GM12878 (cell line): Measurements from ENCODE around the gene APOBEC3H. TPM values are rescaled to one million over a fixed set of nuclear protein-coding genes. Genes with fewer than 3 reads are reported as not detected.
A peak's percentile ranks its signal among the peaks of the same experiment; 100 is the strongest.

Experiments
- ATF7 ChIP-seq: fragments of 450-650 bp; IDR thresholded peaks from 2 replicates; pipeline ENCODE4 v1.6.1; 2016; ENCODE audit warnings: low read depth, mild to moderate bottlenecking
- CBX3 ChIP-seq: fragments of 200-600 bp; sonication (generic); IDR thresholded peaks from 2 replicates; pipeline ENCODE4 v1.6.1; 2016; ENCODE audit warnings: low read depth, borderline replicate concordance
- DPF2 ChIP-seq: fragments of 450-650 bp; IDR thresholded peaks from 2 replicates; pipeline ENCODE4 v1.6.1; 2017; ENCODE audit warnings: mild to moderate bottlenecking
- EED ChIP-seq: sonication (generic); IDR thresholded peaks from 2 replicates; pipeline ENCODE4 v1.6.1; 2016; ENCODE audit warnings: antibody characterized with exemption, low read depth
- EZH2 ChIP-seq: IDR thresholded peaks from 2 replicates; pipeline ENCODE4 v1.6.1; 2012; ENCODE audit warnings: low read depth, mild to moderate bottlenecking, control low read depth, inconsistent platforms, low read length, borderline replicate concordance; ENCODE audit not compliant: control insufficient read depth
- IKZF1 ChIP-seq: fragments of 450-650 bp; conservative IDR thresholded peaks from 2 replicates; pipeline ENCODE4 v1.6.1; 2017; ENCODE audit warnings: antibody characterized with exemption, mild to moderate bottlenecking
- IRF4 ChIP-seq: IDR thresholded peaks from 2 replicates; pipeline ENCODE4 v1.6.1; 2011; ENCODE audit warnings: low read depth, low read length
- JUNB ChIP-seq: IDR thresholded peaks from 2 replicates; pipeline ENCODE4 v1.6.1; 2016; ENCODE audit warnings: antibody characterized with exemption, mild to moderate bottlenecking
- KDM1A ChIP-seq: fragments of 200-600 bp; sonication (generic); IDR thresholded peaks from 2 replicates; pipeline ENCODE4 v1.6.1; 2016; ENCODE audit warnings: borderline replicate concordance
- MTA3 ChIP-seq: IDR thresholded peaks from 2 replicates; pipeline ENCODE4 v1.6.1; 2012; ENCODE audit warnings: low read length, inconsistent platforms, borderline replicate concordance
- NBN ChIP-seq: fragments of 450-650 bp; IDR thresholded peaks from 2 replicates; pipeline ENCODE4 v1.6.1; 2016
- POLR2A ChIP-seq: IDR thresholded peaks from 2 replicates; pipeline ENCODE4 v1.6.1; 2011; ENCODE audit warnings: low read depth, mild to moderate bottlenecking, low read length
- RELA ChIP-seq: fragments of 450-650 bp; IDR thresholded peaks from 2 replicates; pipeline ENCODE4 v1.8.0; 2014; ENCODE audit warnings: borderline replicate concordance; ENCODE audit not compliant: partially characterized antibody
- SMAD1 ChIP-seq: fragments of 450-650 bp; IDR thresholded peaks from 2 replicates; pipeline ENCODE4 v1.6.1; 2018; ENCODE audit warnings: mild to moderate bottlenecking, low read depth; ENCODE audit not compliant: partially characterized antibody
- SREBF2 ChIP-seq: IDR thresholded peaks from 2 replicates; pipeline ENCODE4 v1.6.1; 2012; ENCODE audit warnings: mild to moderate bottlenecking, low read length
- STAT3 ChIP-seq: IDR thresholded peaks from 2 replicates; pipeline ENCODE4 v1.6.1; 2011; ENCODE audit warnings: low read depth, low read length, improper control_type of control experiment
- polyA plus RNA-seq, 11 experiments: library from polyadenylated mRNA; depleted of rRNA in 4 of 11; unstranded in 6 of 11; stranded (reverse) in 5 of 11; fragments of >200 nt; fragmentation: Nextera tagmentation in 4 of 11; fragmentation: Illumina TruSeq in 1 of 11; extraction: Ambion mirVana in 4 of 11; extraction: Trizol in 1 of 11; gene quantifications; 1 replicate in 1 of 11; 2 replicates in 10 of 11; pipeline versions ENCODE4 v1.2.1 to v1.2.3, GENCODE V29; 2011 to 2016; ENCODE audit warnings: inconsistent platforms in 2 of 11, missing spikeins in 2 of 11, low read depth in 1 of 11
- total RNA-seq, 4 experiments: library from RNA; depleted of rRNA in 3 of 4; stranded (reverse); fragments of >200 nt in 3 of 4; fragmentation: Illumina TruSeq in 1 of 4; extraction: Trizol in 1 of 4; gene quantifications; 2 replicates each; pipeline versions ENCODE4 v1.2.1 to v1.2.3, GENCODE V29; 2013 to 2021
- TF ChIP-seq, protein P1 (sequence below): fragments of 450-650 bp; IDR thresholded peaks from 2 replicates; pipeline ENCODE4 v1.6.1; 2018; ENCODE audit warnings: mild to moderate bottlenecking, low read depth, moderate library complexity; ENCODE audit not compliant: partially characterized antibody
- TF ChIP-seq, protein P2 (sequence below): IDR thresholded peaks from 2 replicates; pipeline ENCODE4 v1.6.1; 2011; ENCODE audit warnings: low read depth, low read length, improper control_type of control experiment, borderline replicate concordance
- TF ChIP-seq, protein P3 (sequence below), 3 experiments: IDR thresholded peaks in 2 of 3; conservative IDR thresholded peaks in 1 of 3; 2 replicates each; pipeline ENCODE4 v1.5.1; 2011; ENCODE audit warnings: low read depth in 3 of 3, low read length in 3 of 3, mild to moderate bottlenecking in 3 of 3, control low read depth in 2 of 3, moderate library complexity in 2 of 3, inconsistent platforms in 1 of 3, mixed read lengths in 1 of 3; ENCODE audit not compliant: control insufficient read depth in 2 of 3, insufficient read depth in 1 of 3; ENCODE audit errors: extremely low read depth in 1 of 3
- TF ChIP-seq, protein P4 (sequence below): fragments of 450-650 bp; IDR thresholded peaks from 2 replicates; pipeline ENCODE4 v1.6.1; 2017; ENCODE audit warnings: mild to moderate bottlenecking, low read depth, inconsistent platforms; ENCODE audit not compliant: poor library complexity, severe bottlenecking
- TF ChIP-seq, protein P5 (sequence below): fragments of 450-650 bp; IDR thresholded peaks from 2 replicates; pipeline ENCODE4 v1.6.1; 2014; ENCODE audit warnings: mild to moderate bottlenecking

Gene APOBEC3H
- total and polyA plus RNA-seq, 10 of the 15 experiments (the other 5 are each of a cell fraction or from before 2014, with no cell fraction given), result 7.5 to 23.0 (median 14.8) TPM

DNA sequence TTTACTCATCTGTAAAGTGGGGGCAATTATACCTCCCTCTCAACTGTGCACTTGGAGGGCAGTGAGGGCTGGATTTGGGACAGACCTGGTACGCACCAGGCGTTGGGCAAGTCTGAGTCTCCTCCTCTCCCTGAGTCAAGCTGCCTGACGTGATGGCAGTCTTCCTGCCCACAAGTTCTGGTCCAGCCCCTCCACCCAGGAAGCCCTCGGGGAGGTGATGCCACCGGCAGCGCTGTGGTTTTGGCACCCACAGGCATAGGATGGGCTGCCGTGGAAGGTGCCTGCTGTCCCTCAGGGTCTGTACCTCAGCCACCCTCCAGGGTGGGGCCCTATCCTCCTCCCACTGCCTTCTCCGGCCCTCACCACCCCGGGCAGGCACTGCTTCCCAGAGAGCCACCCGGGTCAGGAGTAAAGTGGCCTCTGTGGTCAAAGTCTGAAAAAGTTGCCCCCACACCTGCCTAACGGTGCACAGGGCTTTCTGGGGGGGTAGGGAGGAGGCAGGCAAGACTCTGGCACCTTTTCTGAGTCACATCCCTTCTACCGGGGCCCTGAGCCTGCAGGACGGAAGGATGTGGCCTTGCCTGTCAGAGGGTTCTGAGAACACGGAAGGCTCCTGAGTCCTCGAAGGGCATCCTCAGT lies 6.5 kb upstream of the APOBEC3H start (continued):
- TF ChIP-seq, protein P1, sequence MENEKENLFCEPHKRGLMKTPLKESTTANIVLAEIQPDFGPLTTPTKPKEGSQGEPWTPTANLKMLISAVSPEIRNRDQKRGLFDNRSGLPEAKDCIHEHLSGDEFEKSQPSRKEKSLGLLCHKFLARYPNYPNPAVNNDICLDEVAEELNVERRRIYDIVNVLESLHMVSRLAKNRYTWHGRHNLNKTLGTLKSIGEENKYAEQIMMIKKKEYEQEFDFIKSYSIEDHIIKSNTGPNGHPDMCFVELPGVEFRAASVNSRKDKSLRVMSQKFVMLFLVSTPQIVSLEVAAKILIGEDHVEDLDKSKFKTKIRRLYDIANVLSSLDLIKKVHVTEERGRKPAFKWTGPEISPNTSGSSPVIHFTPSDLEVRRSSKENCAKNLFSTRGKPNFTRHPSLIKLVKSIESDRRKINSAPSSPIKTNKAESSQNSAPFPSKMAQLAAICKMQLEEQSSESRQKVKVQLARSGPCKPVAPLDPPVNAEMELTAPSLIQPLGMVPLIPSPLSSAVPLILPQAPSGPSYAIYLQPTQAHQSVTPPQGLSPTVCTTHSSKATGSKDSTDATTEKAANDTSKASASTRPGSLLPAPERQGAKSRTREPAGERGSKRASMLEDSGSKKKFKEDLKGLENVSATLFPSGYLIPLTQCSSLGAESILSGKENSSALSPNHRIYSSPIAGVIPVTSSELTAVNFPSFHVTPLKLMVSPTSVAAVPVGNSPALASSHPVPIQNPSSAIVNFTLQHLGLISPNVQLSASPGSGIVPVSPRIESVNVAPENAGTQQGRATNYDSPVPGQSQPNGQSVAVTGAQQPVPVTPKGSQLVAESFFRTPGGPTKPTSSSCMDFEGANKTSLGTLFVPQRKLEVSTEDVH, result no peak
- TF ChIP-seq MTA3 (no peak), SREBF2 (no peak), RELA (no peak), IRF4 (no peak), NBN (no peak), IKZF1 (peak; percentile 77), DPF2 (0 out of 2 replicates have a peak, but pooled peaks have one; percentile 70), KDM1A (no peak), SMAD1 (no peak), STAT3 (no peak), EED (peak; percentile 32; the same call in 1 of the 2 replicates), POLR2A (no peak), JUNB (no peak), ATF7 (0 out of 2 replicates have a peak, but pooled peaks have one; percentile 15), EZH2 (no peak), CBX3 (no peak)
- TF ChIP-seq, protein P2, sequence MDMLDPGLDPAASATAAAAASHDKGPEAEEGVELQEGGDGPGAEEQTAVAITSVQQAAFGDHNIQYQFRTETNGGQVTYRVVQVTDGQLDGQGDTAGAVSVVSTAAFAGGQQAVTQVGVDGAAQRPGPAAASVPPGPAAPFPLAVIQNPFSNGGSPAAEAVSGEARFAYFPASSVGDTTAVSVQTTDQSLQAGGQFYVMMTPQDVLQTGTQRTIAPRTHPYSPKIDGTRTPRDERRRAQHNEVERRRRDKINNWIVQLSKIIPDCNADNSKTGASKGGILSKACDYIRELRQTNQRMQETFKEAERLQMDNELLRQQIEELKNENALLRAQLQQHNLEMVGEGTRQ, result no peak
- TF ChIP-seq, protein P3, sequence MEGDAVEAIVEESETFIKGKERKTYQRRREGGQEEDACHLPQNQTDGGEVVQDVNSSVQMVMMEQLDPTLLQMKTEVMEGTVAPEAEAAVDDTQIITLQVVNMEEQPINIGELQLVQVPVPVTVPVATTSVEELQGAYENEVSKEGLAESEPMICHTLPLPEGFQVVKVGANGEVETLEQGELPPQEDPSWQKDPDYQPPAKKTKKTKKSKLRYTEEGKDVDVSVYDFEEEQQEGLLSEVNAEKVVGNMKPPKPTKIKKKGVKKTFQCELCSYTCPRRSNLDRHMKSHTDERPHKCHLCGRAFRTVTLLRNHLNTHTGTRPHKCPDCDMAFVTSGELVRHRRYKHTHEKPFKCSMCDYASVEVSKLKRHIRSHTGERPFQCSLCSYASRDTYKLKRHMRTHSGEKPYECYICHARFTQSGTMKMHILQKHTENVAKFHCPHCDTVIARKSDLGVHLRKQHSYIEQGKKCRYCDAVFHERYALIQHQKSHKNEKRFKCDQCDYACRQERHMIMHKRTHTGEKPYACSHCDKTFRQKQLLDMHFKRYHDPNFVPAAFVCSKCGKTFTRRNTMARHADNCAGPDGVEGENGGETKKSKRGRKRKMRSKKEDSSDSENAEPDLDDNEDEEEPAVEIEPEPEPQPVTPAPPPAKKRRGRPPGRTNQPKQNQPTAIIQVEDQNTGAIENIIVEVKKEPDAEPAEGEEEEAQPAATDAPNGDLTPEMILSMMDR (IDR thresholded peaks at IDR 0.05 in 2 of 3, conservative IDR thresholded peaks at IDR 0.05 in 1 of 3; ENCODE audit: control insufficient read depth in 2 of 3, extremely low read depth in 1 of 3, insufficient read depth in 1 of 3, low read depth in 3 of 3, low read length in 3 of 3), result no peak
- TF ChIP-seq, protein P4, sequence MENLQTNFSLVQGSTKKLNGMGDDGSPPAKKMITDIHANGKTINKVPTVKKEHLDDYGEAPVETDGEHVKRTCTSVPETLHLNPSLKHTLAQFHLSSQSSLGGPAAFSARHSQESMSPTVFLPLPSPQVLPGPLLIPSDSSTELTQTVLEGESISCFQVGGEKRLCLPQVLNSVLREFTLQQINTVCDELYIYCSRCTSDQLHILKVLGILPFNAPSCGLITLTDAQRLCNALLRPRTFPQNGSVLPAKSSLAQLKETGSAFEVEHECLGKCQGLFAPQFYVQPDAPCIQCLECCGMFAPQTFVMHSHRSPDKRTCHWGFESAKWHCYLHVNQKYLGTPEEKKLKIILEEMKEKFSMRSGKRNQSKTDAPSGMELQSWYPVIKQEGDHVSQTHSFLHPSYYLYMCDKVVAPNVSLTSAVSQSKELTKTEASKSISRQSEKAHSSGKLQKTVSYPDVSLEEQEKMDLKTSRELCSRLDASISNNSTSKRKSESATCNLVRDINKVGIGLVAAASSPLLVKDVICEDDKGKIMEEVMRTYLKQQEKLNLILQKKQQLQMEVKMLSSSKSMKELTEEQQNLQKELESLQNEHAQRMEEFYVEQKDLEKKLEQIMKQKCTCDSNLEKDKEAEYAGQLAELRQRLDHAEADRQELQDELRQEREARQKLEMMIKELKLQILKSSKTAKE, result no peak
- TF ChIP-seq, protein P5, sequence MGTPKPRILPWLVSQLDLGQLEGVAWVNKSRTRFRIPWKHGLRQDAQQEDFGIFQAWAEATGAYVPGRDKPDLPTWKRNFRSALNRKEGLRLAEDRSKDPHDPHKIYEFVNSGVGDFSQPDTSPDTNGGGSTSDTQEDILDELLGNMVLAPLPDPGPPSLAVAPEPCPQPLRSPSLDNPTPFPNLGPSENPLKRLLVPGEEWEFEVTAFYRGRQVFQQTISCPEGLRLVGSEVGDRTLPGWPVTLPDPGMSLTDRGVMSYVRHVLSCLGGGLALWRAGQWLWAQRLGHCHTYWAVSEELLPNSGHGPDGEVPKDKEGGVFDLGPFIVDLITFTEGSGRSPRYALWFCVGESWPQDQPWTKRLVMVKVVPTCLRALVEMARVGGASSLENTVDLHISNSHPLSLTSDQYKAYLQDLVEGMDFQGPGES, result no peak
